GM12892 (cell line): Measurements from ENCODE around the gene INPP5A.

ENCODE experiments used
- POLR2A ChIP-seq: IDR thresholded peaks from 2 replicates; pipeline ENCODE4 v1.6.1; 2011; ENCODE audit warnings: low read depth, low read length, control low read depth
- POLR2AphosphoS5 ChIP-seq: IDR thresholded peaks from 2 replicates; pipeline ENCODE4 v1.6.1; 2011; ENCODE audit warnings: low read depth, low read length, control low read depth

GRCh38 chr10:132599732-132600131 lies 62.1 kb downstream of the INPP5A start:
- TF ChIP-seq POLR2A: no peak
- TF ChIP-seq POLR2AphosphoS5: no peak
